DMS79 treated with DMSO at 0.1 percent for 48 hours (cell line): ENCODE data around the gene FILIP1L.
A peak's percentile ranks its signal among the peaks of the same experiment; 100 is the strongest.

Source experiments
- DNase-seq: peaks from one replicate; lab custom pipeline; 2025; lab: John Stamatoyannopoulos, UW

FILIP1L gene

GRCh38 chr3:100042166-100042981 lies 71.9 kb downstream of the FILIP1L start:
- no peak for DNase-seq

GRCh38 chr3:100041328-100041749 lies 73.0 kb downstream of the FILIP1L start:
- DNase-seq: no peak

GRCh38 chr3:100040451-100041225 lies 73.7 kb downstream of the FILIP1L start:
- DNase-seq: no peak

DNA sequence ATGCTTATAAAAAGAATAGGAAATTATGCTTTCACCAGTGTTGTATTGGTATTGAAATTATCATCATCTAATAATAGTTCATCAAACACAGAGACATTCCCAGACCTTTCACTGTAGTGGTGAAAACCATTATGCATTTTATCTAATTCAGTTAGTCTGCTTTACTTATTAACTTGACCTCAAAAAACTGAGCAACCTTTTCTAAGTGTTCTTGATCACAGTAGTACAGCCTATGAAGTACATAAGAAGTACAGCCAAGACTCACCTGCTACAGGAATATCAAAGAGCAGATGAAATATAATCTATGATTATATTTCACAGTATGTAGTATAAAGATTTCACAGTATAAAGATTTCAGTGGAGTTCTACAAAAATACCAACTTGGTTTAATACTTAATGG lies 75.2 kb downstream of the FILIP1L start:
- no peak for DNase-seq

GRCh38 chr3:100033903-100034471 lies 80.3 kb downstream of the FILIP1L start:
- no peak for DNase-seq

DNA sequence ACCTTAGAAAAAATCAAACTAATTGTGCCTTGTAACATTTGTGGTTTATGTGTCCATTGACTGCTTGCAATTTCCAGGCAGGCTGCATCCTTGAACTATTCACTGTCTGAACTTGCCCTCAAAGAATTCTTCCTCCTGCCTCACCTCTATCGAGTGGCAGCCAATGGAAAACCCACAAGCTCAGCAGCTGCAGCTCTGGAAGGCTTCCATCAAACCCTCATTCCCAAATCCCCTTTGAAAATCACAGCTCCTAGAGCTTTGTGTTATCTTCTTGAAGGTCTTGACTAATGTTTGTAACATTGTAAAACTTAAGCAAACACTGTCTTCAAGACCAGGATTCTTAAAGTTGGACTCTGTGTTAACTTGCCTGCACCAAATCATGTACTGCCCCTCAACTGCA lies 81.1 kb downstream of the FILIP1L start:
- DNase-seq: peak; percentile 61

- no peak for DNase-seq
Observed at GRCh38 chr3:100032243-100032642, 82.1 kb downstream of the FILIP1L start.

- no peak for DNase-seq
Observed at GRCh38 chr3:100030914-100031425, 83.3 kb downstream of the FILIP1L start.

GRCh38 chr3:100030346-100030745 lies 84.0 kb downstream of the FILIP1L start:
- DNase-seq: peak; percentile 64

GRCh38 chr3:100029689-100030088 lies 84.6 kb downstream of the FILIP1L start:
- no peak for DNase-seq

- DNase-seq: no peak
Observed at GRCh38 chr3:100029052-100029451, 85.2 kb downstream of the FILIP1L start.

DNA sequence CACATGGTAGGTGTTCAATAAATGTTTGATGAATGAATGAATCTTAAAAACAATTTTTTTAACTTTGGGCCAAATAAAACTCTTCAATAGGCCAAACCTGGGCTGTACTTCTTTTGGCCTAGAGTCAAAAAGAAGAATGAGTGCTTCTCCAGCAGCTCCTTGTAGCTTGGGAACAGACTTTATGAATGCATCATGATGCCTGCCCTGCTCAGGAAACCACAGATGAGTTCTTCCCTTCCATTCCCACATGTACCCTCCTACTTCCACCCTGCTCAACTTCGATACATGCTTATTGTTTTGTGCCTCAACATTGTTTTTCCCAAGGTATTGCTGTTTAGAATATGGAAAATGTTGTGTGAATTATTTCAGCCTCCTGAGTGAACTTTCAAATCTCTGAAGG lies 87.0 kb downstream of the FILIP1L start:
- no peak for DNase-seq

DNA sequence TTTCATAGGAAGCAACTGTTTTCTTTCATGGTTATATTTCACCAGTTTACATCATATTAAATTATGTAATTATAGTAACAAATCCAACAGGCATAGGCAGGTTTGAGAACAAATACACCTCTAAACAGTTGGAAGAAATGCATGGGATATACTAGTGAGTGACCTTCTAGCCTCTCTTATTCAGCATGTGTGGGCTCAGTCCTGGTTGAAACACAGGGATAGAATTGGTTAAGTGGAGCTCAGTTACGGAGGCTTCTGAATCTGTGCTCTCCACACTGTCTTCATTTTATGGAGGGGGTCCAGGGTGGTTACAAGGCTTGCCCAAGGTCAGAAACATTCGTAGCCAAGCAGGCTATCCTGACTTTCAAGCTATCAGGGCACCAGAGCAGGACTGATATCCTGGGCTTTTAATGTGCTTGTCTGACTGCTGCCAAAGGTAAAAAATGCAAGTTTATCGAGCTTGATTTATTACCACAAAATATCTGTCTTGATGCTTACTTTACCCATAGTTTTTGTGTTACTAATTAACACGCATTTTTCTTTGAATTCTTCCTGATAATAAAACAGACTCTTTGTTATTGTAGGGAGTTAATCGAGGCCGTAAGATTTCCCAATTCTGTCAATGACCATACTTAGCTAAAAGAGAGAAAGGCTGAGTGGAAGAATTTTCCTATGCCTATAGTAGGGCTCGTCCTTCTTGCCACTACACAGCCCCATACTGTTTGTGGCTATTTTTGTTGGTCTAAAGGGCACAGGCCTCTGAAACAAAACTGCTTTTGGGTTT lies 89.6 kb downstream of the FILIP1L start:
- DNase-seq: no peak

- DNase-seq: no peak
Observed at GRCh38 chr3:100023595-100023994, 90.7 kb downstream of the FILIP1L start.

DNA sequence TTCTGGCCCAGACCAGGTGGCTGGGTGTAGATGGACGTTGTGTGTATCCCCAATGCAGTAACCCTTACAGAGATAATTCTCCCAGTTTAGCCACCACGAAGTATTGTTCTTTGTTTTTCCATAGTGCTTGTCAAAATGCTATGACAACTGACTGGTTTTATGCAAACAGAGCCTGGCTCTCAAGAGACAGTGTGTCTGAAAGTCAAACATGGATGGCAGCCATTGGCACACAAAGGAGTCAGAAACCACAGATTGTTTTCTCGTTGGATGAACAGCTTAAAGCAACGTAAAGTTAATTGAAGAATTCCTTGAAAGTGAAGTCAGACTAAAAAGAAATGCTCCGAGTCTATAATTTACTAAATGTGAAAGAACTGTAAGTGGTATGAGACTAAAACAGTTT lies 91.2 kb downstream of the FILIP1L start:
- DNase-seq: peak; percentile 21

- no peak for DNase-seq
Observed at GRCh38 chr3:100022506-100022905, 91.8 kb downstream of the FILIP1L start.

- DNase-seq: no peak
Observed at GRCh38 chr3:100020876-100021644, 93.2 kb downstream of the FILIP1L start.

GRCh38 chr3:100019719-100020118 lies 94.6 kb downstream of the FILIP1L start:
- DNase-seq: no peak

DNA sequence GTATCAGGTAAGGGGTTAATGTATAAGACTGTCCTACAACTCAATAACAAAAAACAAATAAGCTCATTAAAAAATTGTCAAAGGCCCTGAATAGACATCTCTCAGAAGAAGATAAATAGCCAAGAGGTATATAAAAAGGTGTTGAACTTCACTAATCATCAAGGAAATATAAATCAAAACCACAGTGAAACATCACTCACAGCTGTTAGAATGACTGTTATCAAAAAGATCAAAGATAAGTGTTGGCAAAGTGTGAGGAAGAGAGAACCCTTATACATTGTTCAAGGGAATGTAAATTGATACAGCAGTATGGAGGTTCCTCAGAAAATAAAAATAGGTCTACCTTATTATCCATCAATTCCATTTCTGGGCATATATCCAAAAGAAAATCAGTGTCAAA lies 95.5 kb downstream of the FILIP1L start:
- DNase-seq: no peak

GRCh38 chr3:100010087-100010417 lies 104.2 kb downstream of the FILIP1L start:
- no peak for DNase-seq
